Measurements from ENCODE around the gene NCK2.
A peak's percentile ranks its signal among the peaks of the same experiment; 100 is the strongest.

NCK2 gene

DNA sequence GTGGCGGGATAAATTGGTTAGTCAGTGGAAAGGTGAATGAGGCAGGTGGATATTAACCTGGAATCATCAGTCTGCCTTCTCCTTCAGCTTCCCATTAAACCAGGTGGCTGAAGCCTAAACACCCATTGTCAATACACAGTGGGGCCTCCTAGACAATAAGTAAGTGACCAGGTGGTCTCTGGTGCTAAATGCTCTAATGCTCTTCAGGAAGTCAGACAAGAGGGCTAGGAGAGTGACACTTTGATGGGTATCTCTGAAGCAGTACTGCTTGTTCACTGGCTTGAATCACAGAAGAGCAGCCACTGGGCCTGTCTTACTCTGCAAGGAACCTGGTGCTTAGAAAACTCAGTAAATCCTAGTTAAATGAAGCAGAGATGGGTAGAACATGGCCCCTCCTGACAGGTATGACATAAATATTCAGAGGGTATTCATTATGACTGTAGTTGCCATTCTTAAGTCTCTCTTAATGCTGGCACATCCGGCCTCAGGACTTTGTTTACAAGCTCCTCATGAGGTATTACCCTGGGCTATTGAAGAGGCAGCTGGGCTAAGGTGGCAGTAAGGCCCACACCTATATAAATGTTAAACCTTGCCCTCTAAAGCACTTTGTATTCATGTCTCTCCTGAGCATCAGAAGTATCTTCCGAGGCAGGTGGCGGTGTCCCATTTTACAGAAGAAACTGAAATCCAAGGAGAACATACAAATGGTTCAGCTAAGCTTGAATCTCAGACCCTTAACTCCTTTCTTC, 104.9 kb downstream of the NCK2 start:
- no peak for DNase-seq (ENCODE audit: low read depth in 3 of 3)

DNA sequence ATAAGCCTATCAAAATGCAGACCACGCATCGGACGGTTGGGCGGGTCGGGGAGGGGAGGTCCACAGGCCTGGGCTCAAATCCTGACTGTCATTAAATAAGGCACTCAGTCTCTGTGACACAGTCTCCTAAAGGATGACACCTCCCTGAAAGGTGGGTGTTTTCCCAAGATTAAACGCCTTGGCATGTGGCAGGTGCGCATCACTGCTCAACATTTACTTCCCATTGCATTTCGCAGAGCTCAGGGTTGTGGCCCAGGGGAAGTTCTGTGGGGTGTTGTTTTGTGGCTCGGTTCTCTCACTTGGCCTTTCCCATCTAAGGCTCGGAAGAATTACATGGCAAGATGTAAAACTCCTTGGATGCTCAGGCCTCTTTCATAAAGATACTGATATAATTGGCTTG, 107.4 kb downstream of the NCK2 start:
- no peak for DNase-seq (ENCODE audit: low read depth in 3 of 3)

DNA sequence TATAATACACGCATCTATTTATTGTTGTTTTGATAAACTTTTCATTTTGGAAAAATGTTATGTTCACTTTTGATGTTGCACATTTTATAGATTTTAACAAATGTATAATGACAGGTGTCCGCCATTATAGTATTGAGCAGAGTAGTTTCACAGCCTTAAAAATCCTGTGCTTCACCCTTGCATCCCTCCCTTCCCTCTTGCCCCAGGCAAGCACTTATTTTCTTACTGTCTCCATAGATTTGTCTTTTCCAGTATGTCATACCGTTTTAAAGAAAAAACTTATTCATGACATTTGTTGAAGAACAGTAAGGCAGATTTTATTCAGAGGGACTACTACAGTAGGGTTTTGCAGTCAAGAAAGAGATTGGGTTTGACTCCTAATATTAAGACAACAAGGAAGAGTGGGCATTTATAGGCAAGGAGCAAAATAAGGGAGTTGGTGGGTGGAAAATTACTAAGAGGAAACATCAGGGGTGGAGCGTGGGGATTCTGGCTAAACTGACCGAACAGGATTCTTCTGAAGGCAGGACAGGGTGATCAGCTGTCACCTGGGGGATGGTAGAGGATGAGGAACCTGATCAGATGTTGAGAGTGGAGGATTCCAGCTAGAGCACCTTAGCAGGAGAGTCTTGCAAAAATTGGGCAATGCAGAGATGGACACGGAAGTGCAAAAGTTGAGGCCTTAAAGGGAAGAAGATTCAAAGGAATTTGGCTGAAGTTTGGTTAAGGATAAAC, 108.8 kb downstream of the NCK2 start:
- DNase-seq (ENCODE audit: low read depth in 3 of 3) = no peak

DNA sequence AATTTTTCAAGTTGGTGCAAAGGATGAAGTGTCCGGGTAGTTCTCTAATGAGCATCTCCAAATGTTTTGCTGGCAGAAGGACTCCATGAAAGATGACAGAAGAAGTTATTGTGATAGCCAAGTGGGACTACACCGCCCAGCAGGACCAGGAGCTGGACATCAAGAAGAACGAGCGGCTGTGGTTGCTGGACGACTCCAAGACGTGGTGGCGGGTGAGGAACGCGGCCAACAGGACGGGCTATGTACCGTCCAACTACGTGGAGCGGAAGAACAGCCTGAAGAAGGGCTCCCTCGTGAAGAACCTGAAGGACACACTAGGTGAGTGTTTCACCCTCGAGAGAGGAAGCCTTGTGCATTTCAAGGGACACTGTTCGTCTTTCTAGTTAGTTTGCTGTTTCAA, 110.3 kb downstream of the NCK2 start:
- DNase-seq (ENCODE audit: low read depth in 3 of 3) = no peak

DNA sequence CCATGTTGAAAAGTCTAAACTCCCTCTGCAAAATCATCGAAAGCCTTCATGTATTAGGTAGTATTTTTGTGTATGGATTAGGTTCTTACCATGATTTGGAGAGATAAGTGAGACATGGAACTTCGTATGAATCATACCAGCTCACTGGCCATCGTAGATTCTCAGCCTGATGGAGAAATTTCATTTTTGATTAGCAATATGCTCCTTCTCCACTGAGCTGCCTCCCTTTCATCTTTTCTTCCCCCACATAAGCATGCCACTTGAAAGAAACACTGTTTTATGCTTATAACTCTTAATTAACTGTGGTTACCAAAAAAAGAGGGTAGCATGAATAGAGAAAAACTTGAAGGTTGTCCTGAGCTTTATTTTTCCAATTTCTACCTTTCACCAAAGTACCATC, 111.9 kb downstream of the NCK2 start:
- no peak for DNase-seq (ENCODE audit: low read depth in 3 of 3)

DNA sequence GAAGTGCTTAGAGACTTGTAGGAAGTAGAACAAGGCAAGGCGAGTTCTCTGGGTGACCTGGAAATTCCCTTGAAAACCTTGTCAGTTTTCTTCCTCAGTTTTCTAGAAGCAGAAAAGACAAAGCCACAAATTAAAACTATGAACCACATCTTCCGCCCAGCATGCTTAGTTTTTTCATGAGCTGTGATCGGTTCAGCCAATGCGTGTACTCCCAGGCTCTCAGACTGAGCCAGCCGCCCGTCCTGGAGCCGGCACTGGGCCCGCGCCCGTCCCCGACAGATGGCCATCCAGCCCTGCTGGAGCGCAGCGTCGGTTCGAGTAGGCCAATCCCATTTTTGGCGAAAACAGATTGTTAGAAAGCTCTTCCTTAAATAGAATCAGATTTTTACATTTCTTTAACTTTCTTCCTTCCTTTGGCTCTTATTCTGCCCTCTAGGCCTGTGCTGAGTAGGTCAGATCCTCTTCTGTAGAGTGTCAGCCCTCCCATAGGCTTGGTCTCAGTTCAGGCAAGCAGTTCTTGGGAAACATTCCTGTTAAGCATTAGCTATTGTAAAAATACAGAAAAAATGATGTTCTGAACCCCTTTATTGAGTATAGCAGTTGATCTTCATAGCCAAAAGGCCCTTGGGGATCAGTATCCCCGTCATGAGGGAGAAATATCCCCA, 112.5 kb downstream of the NCK2 start:
- DNase-seq (ENCODE audit: low read depth in 3 of 3) = peak in 1 of 3 experiments; percentile 43

DNA sequence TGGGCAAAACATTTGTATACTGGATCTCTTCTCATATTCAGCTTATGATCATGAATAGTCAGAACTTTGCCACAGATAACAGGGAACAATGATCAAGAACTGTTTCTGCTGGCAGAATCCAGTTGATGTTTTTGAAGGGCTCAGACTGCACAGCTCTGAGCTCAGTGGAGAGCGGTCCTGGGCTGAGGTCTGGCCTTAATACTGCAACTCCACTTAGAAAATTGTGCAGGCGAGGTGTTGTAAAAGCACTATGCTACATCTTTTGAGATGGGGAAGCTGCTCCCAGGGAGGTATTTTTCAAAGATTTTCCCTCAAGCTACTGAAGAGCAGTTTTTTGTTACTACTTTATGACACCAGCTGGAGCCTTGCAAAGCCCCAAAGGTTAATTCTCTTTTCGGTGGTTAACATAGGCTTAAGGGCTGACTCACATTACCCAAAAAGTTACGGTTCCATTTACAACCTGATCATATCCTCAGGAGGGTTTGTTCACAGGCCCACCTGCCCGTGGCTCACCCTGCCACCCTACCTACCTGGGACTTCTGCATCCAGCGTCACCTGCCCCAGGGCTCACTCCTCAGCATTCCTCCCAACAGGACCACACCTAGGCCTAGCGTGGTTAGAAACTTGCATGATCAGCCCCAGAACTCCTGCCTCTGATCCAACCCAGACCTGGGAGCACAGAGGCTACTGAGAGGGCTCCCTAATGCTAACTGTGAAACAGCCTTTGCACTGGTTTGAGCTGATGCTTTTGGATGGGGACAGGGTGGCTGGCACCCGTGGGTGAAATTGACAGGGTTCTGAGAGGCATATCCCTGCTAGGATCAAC, 114.4 kb downstream of the NCK2 start:
- DNase-seq (ENCODE audit: low read depth in 3 of 3) = no peak

DNA sequence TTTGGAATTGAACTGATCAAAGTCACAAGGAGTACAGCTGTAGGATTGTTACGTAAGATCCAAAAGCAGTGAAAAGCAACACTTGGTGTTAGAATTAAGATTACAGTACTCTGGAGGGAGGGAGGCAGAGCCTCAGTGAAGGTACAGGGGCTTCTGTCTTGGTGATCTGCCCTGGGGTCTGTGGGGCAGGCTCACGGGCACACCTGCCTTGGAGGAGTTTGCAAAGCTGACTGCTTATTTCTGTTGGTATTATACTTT, 114.9 kb downstream of the NCK2 start:
- no peak for DNase-seq (ENCODE audit: low read depth in 3 of 3)

DNA sequence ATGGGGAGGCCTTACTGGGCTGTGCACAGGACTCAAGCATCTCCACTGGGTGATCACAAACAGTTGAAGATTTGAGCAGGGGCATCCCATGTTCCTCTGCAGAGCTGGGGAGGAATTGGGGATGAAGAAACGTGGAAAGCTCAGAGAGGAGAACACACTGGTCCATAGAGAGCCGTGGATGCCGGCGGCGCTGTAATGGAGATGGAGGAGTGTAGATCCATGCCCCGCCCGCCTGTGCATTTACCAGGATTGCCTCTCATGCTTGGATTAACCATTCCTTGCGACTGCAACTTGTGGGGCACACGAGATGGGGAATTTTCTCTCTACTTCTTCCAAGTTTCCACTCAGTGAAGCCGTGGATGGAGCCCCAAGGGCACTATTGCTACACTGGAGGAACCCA, 115.9 kb downstream of the NCK2 start:
- DNase-seq (ENCODE audit: low read depth in 3 of 3) = no peak

DNA sequence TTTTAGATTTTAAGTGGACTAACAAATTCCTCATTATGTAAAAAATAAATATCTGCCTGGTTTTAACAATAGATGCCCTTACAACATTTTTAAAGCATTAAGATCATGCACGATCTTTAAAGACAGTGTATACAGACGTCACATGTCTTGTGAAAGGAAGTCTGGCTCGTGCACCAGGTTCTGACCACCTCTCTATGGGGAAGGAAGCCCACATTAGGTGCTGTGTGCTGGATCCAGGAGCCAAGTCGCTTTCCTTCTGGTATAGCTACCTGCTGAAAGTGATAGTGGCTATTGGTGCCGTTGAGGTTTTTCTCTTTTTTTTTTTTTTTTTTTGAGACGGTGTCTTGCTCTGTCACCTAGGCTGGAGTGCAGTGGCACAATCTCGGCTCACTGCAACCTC, 116.5 kb downstream of the NCK2 start:
- DNase-seq (ENCODE audit: low read depth in 3 of 3) = no peak

DNA sequence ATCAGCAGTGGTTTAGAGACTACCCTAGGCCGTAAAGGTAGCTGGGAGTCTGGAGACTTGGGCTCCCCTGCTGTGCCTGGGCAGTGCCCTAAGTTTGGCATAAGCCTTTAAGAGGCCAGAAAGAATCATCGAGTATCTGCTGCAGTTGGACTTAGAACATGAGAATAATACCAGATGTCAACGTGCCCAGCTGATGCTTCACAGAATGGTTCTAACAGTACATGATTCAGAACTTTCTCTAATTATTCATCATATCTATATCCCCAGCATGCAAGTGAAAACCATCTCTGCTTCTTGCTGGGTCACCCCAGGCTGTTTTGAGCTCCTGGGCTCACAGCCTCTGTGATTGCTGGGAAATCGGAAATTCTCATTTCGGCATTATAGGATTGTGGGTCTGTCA, 118.1 kb downstream of the NCK2 start:
- DNase-seq (ENCODE audit: low read depth in 3 of 3) = no peak

DNA sequence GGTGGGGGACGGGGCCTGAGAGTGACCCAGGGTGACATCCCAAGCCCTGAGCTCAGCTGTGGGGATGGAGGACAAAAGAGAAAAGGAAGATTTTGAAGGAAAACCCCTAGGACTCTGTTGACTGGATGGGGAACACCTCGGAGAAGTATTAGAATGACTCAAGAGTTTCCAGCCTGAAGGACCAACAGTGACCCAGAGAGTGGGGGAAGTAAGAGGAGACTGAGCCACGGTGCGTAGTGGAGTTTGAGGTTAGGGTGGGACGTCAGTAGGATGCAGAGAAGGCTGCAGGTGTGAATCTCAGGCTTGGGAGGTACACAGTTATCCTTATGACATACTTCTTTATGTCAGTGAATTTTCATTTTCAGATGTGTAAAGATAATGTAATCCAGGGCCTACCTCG, 119.5 kb downstream of the NCK2 start:
- DNase-seq (ENCODE audit: low read depth in 3 of 3) = no peak

DNA sequence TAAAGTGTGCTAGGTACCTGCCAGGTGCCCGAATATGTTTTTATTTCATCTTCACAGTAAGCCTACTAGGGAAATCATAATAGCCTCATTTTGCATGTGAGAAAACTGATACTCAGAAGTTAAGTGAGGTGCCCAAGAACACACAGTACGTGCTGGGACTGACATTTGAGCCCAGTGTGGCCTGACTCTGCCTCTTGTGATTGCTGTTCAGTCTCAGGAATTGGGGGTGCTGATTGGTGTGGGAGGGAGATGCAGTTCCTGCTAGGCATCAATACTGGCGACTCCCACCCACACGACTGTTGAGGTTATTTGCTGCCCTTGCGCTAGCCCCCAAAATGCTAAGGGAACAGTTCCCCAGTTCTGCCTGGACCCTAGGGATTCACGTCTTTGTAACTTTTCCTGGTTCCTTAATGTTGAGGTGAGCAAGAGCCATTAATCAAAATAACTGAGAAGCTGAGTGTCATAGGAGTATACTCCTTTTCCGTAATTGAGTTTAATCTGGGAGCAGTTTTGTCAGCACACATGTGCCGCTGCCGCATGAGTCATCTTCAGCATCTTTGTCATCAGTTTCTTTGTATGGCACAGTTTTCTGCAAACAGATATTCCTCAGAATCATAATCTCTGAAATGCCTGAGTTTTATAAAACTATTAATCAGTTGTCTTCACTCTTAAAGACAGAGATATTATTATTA, 120.7 kb downstream of the NCK2 start:
- no peak for DNase-seq (ENCODE audit: low read depth in 3 of 3)

DNA sequence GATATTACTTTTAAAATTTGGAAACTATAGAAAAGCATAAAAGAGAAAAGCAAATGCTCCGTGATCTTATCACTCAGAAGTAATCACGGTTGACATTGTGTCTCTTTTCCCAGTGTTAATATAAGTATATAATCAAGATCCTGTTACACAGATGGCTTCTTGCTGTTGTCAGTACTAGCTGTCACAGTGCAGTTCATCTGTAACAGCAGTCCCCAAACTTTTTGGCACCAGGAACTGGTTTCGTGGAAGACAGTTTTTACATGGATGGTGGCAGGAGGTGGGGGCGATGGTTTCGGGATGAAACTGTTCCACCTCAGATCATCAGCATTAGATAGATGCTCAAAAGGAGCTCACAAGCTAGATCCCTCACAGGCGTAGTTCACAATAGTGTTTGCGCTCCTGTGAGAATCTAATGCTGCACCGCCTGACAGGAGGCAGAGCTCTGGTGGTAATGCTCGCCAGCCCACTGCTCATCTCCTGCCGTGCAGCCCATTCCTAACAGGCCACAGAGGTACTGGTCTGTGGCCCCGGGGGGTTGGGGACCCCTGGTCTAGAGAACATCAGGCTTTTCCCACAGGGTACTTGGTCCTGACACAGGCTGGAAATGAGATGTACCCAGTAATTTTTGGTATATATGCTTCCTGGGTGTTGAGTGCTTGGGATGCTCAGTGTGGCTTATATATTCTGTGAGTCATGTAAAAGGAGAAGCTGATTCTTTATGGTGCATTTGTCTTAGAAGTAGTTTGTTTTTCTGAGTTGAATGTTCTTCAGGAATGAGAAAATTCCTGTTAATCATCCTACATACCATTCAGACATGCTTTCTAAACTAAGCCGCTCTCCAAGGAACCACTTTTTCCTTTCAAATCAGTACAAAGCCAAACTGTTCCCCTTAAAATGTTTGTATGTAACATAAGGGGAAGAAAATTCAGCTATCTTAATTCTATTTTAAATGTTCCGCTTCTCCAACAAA, 121.8 kb downstream of the NCK2 start:
- no peak for DNase-seq (ENCODE audit: low read depth in 3 of 3)

DNA sequence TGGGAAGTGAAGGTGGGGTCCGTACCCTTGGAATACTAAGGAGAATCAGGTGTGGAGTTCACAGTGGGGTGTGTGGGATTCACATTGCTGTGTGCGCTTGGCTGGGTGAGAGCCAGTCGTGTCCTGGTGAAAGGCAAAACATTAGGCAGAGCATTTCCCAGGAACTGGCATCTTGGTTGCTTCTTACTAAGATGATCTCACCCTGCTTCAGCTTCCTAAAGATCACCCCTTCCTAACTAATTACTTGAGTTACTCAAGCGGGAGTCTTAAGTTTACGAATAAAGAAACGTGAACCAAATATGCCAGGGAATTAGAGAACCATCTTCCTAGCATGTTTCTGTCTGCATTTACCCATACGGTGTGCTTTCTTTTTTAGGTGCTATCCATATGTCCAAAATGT, 122.9 kb downstream of the NCK2 start:
- no peak for DNase-seq (ENCODE audit: low read depth in 3 of 3)

DNA sequence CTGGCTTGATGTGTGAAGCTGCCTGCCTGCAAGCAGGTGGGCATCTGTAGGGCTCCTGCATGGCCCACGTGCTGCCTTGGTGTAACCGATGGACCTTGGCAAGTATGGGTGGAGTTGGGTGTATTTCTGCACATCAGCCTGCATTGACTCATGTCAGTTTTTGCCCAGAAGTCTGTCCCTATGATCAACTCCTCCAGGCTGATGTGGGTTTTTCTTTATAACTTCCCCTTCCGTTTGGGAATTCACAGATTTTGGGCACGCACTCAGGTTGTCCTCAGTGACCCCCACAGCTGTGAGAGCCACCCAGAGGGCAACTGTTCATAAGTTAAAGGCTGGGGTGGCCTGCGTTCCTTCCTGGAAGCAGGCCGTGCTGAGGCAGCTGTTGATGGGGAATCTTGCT, 123.3 kb downstream of the NCK2 start:
- no peak for DNase-seq (ENCODE audit: low read depth in 3 of 3)

DNA sequence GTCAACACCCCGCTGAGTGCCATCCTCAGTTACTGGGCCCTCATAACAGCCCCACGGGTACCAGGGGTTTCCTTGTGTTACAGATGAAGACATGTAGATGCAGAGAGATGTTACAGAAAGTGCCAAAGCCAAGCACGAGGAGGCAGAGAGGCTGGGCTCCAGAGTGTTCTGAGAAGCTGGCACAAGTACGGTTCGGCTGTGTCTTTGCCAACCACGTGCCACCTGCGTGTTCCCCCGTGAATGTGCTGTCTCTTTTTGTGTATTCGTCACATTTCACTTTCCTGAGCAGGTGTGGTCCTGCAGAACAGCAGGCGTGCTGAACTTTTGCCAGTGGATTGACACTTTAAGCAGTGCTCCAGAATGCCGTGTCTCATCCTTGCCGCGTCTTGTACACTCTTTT, 124.6 kb downstream of the NCK2 start:
- DNase-seq (ENCODE audit: low read depth in 3 of 3) = no peak

DNA sequence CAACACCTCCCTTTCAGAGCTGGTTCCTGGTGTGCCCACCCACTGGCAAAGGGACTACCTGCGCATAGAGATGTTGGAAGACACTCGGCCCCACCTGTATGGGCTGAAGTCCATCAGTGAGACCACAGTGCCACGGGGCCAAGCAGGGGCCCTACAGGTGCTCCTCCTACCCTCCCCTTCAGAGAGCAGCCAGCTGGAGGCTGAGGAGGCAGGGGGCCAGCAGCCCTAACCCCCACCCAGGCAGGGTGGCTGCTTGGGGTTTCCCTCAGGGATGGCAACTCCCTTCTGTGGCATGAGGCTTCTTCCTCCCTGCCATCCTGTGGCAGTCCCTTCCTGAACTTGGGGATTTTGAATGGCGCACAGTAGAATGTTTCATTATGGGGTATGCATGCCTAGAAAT, 125.3 kb downstream of the NCK2 start:
- no peak for DNase-seq (ENCODE audit: low read depth in 3 of 3)

DNA sequence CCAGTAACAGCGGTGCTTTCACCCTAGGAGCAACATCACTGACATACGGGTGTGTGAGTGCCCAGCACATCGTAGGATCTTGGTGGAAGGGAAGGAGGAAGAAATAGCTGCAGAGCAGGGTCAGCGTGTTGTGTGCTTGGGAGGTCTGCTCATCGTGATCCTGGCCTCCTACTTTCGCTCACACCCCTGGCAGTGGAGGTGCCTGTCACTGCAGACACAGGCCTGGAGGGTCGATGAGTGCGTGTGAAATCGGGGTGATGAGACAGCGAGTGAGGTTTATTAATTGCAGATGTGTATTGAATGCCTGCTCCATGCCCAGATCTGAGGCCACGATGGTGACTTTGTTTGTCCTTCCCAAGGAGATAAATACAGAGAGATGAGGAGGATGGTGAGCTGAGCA, 126.1 kb downstream of the NCK2 start:
- DNase-seq (ENCODE audit: low read depth in 3 of 3) = no peak

DNA sequence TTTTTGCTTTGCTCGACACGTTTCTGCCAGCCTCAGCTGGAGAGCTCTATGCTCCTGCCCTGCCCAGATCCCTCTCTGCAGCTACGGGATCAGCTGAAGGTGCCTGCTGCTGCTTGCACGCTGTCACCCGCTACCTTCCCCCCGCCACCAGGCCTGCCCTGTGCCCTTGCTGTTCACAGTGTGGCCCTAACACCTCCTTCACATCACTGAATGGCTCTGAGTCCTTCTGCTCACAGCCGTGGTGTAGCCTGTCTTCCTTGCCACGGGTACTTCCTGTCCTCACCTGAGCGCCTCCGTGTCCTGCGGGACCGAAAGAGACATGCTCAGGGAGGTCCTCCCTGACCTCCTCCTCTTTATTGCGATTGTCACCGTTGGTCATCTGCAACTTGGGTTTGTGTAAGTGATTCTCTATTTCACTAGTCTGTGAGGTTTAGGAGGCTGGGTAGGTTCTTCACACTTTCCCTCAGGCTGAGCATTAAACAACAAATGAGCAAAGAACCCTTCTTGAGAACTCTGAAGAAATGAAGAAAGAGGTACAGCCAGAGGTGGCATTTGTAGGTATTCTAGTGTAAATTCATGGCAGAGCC, 127.5 kb downstream of the NCK2 start:
- DNase-seq (ENCODE audit: low read depth in 3 of 3) = no peak

Data from stimulated activated CD4-positive, alpha-beta T cell treated with anti-CD3 and anti-CD28 coated beads, TNF-alpha, amount 100 ng/mL, for 24 hours (primary cell).